ENCODE results near the gene LIPT1.
"Not testable (repeated sequence)": the region's sequence is repeated elsewhere in the genome, so short reads cannot be mapped to it uniquely, and the experiment has no call there.

LIPT1 gene

GRCh38 chr2:99188357-99188756 is 33.6 kb downstream of the LIPT1 start:
- no peak for DNase-seq
- TF ChIP-seq POLR2A (IDR thresholded peaks at IDR 0.05; ENCODE audit: low read length) (no peak), GATA1 (IDR thresholded peaks at IDR 0.05; ENCODE audit: low read depth, low read length) (no peak)

- DNase-seq, result peak in 1 of 2 experiments; percentile 1
- no peak for TF ChIP-seq POLR2A (IDR thresholded peaks at IDR 0.05; ENCODE audit: low read length)
Measured at GRCh38 chr2:99190548-99190947, 35.8 kb downstream of the LIPT1 start.

- not testable (repeated sequence) for DNase-seq
Measured at GRCh38 chr2:99192364-99192763, 37.6 kb downstream of the LIPT1 start.

- TF ChIP-seq POLR2A (IDR thresholded peaks at IDR 0.05; ENCODE audit: low read length) (no peak), GATA1 (IDR thresholded peaks at IDR 0.05; ENCODE audit: low read depth, low read length) (no peak)
- peak in 1 of 2 experiments; percentile 4 for DNase-seq
Measured at GRCh38 chr2:99198103-99198841, 43.5 kb downstream of the LIPT1 start.

- TF ChIP-seq POLR2A (IDR thresholded peaks at IDR 0.05; ENCODE audit: low read length) (no peak), GATA1 (IDR thresholded peaks at IDR 0.05; ENCODE audit: low read depth, low read length) (no peak)
- DNase-seq, result no peak
Measured at GRCh38 chr2:99200076-99200800, 45.5 kb downstream of the LIPT1 start.

GRCh38 chr2:99201959-99202678 is 47.4 kb downstream of the LIPT1 start:
- TF ChIP-seq GATA1 (IDR thresholded peaks at IDR 0.05; ENCODE audit: low read depth, low read length) (no peak), POLR2A (IDR thresholded peaks at IDR 0.05; ENCODE audit: low read length) (no peak)
- no peak for DNase-seq

GRCh38 chr2:99205491-99205890 is 50.7 kb downstream of the LIPT1 start:
- no peak for DNase-seq
- no peak for TF ChIP-seq POLR2A (IDR thresholded peaks at IDR 0.05; ENCODE audit: low read length)

Data from erythroblast (primary cell).